K562 (cell line): Measurements from ENCODE around the gene TBC1D1.

Source experiments
- RFX1 ChIP-seq: fragments of 450-650 bp; IDR thresholded peaks from 2 replicates; pipeline ENCODE4 v1.6.1; 2016; ENCODE audit warnings: mild to moderate bottlenecking, moderate library complexity
- TF ChIP-seq, protein P1 (sequence below), 2 experiments: fragments of 450-650 bp in 1 of 2; sonication (generic) in 1 of 2; formaldehyde crosslinking in 1 of 2; IDR thresholded peaks in 1 of 2; conservative IDR thresholded peaks in 1 of 2; 2 replicates each; pipeline versions ENCODE4 v1.6.1 to v1.8.1; 2016 to 2023; ENCODE audit warnings: mild to moderate bottlenecking in 2 of 2, moderate library complexity in 2 of 2, inconsistent platforms in 1 of 2, missing genetic modification reagents in 1 of 2

DNA sequence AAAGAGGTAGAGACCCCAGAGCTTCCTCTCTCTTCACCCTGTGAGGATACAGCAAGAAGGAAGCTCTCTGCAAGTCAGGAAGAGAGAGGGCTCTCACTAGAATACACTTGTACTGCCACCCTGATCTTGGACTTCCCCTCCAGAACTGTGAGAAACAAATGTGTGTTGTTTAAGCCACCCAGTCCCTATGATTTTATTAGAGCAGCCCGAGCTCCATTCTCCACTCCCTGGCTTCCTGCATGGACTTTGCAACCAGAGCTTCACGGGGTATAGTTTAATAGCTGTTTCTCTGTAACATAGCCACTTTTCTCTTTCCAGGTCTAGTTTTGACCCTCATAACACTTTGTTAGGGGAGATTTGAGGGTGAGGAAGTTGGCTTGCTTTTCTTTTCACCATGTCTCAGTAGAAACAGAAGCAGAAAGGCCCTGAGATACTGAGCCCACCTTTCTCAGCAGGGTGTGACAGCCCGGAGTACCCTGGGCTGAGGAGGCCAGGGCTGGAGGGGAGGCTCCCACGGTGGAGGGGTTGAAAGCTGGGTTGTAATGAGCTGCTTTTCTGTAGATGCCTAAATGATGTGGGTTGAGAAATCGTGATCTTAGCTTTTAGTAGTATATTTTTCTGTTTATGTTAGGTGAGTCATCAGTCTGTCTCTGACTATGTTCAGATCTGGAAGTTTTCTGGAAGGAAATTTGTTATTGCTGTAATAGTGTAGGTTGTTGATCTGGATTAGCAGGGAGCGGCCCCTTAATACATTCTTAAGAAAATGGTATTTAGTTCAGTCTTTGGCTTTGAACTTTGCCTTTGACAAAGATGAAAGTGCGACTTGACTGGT, 187.9 kb downstream of the TBC1D1 start:
- no peak for TF ChIP-seq RFX1
- TF ChIP-seq, protein P1, sequence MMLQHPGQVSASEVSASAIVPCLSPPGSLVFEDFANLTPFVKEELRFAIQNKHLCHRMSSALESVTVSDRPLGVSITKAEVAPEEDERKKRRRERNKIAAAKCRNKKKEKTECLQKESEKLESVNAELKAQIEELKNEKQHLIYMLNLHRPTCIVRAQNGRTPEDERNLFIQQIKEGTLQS (IDR thresholded peaks at IDR 0.05) = peak; percentile 35
- TF ChIP-seq, protein P1 (CRISPR knock-in tag; conservative IDR thresholded peaks at IDR 0.05) = no peak
